GM12878 (cell line): ENCODE results near the gene SPEG. TPM values are rescaled to one million over a fixed set of nuclear protein-coding genes. Genes with fewer than 3 reads are reported as not detected.

Experiments used
- ATAC-seq: fragments of 200-7000 bp; cut with Tn5 transposase; 3 replicates; pipeline ENCODE4 v1.9.1; 2020; ENCODE audit warnings: mild to moderate bottlenecking, moderate library complexity
- BruUV-seq: library from RNA; stranded (reverse); fragments of 400-500 nt; replicated peaks from 2 replicates; lab custom pipeline; 2021; lab: Mats Ljungman, UMichigan
- CTCF ChIA-PET: fragments of 300-600 bp; sonication (Branson Sonifier 250); formaldehyde crosslinking; extraction: SDS; loops from one replicate; lab custom pipeline; 2021; ENCODE audit warnings: inconsistent platforms; lab: Yijun Ruan, JAX
- POLR2A ChIA-PET: fragments of 350-600 bp; formaldehyde crosslinking; extraction: SDS; loops from one replicate; lab custom pipeline; 2021; ENCODE audit warnings: inconsistent platforms; lab: Charles Lee
- RAD21 ChIA-PET: fragments of 300-600 bp; sonication (Branson Sonifier 250); formaldehyde crosslinking; loops from one replicate; lab custom pipeline; 2023; ENCODE audit warnings: antibody characterized with exemption; ENCODE audit not compliant: unreplicated experiment; lab: Charles Lee
- SMC1A ChIA-PET: fragments of 300-600 bp; sonication (Branson Sonifier 250); formaldehyde crosslinking; loops from one replicate; lab custom pipeline; 2023; ENCODE audit not compliant: unreplicated experiment, uncharacterized antibody; lab: Charles Lee
- DNase-seq: peaks from one replicate; pipeline ENCODE4 v3.0.0-alpha.2; 2011; ENCODE audit warnings: low read depth, low spot score
- FAIRE-seq: peaks from 3 replicates; lab custom pipeline; 2011; peaks lifted over from hg19 to GRCh38; lab: Jason Lieb, UNC
- H2AFZ ChIP-seq: 2 replicates; pipeline ENCODE4 v1.6.0; 2011; ENCODE audit warnings: low read depth, low read length, control low read depth; ENCODE audit not compliant: control insufficient read depth
- H3K27ac ChIP-seq: 2 replicates; pipeline ENCODE4 v1.5.1; 2011; ENCODE audit warnings: control low read depth; ENCODE audit not compliant: control insufficient read depth, insufficient read depth
- H3K27me3 ChIP-seq, 2 experiments: replicated peaks in 1 of 2; 2 replicates each; pipeline versions ENCODE4 v1.6.0 to v1.6.1; 2011; ENCODE audit warnings: low read length in 1 of 2; ENCODE audit not compliant: control insufficient read depth in 2 of 2, insufficient read depth in 2 of 2
- H3K36me3 ChIP-seq, 2 experiments: 2 replicates each; pipeline ENCODE4 v1.5.1; 2011; ENCODE audit warnings: low read length in 1 of 2; ENCODE audit not compliant: control insufficient read depth in 2 of 2, insufficient read depth in 2 of 2
- H3K4me1 ChIP-seq: 2 replicates; pipeline ENCODE4 v1.6.1; 2011; ENCODE audit warnings: mild to moderate bottlenecking, low read length, moderate library complexity, mixed read lengths; ENCODE audit not compliant: control insufficient read depth, insufficient read depth
- H3K4me2 ChIP-seq: 2 replicates; pipeline ENCODE4 v1.6.0; 2011; ENCODE audit warnings: control low read depth; ENCODE audit not compliant: control insufficient read depth, insufficient read depth
- H3K4me3 ChIP-seq: fragments of 200-600 bp; sonication (generic); 2 replicates; pipeline ENCODE4 v1.5.1; 2016
- H3K79me2 ChIP-seq: 2 replicates; pipeline ENCODE4 v1.6.0; 2011; ENCODE audit warnings: low read length; ENCODE audit not compliant: control insufficient read depth, insufficient read depth
- H3K9ac ChIP-seq: 2 replicates; pipeline ENCODE4 v1.8.0; 2011; ENCODE audit warnings: low read length, control low read depth, mixed read lengths; ENCODE audit not compliant: control insufficient read depth, insufficient read depth
- H3K9me3 ChIP-seq: replicated peaks from 3 replicates; pipeline ENCODE4 v1.5.1; 2011; ENCODE audit warnings: mild to moderate bottlenecking, low read length; ENCODE audit not compliant: control insufficient read depth, insufficient read depth
- H4K20me1 ChIP-seq: 2 replicates; pipeline ENCODE4 v1.6.0; 2011; ENCODE audit not compliant: control insufficient read depth, insufficient read depth
- BACH1 ChIP-seq: fragments of 450-650 bp; IDR thresholded peaks from 2 replicates; pipeline ENCODE4 v1.6.1; 2017; ENCODE audit warnings: mild to moderate bottlenecking, borderline replicate concordance
- BCL3 ChIP-seq: IDR thresholded peaks from 2 replicates; pipeline ENCODE4 v1.6.1; 2011; ENCODE audit warnings: borderline replicate concordance, low read depth, mild to moderate bottlenecking, moderate library complexity, low read length; ENCODE audit not compliant: insufficient read depth, poor library complexity, severe bottlenecking
- CBFB ChIP-seq: IDR thresholded peaks from 2 replicates; pipeline ENCODE4 v1.6.1; 2016; ENCODE audit warnings: antibody characterized with exemption, low read depth
- CREM ChIP-seq: IDR thresholded peaks from 2 replicates; pipeline ENCODE4 v1.6.1; 2014; ENCODE audit warnings: antibody characterized with exemption, low read depth
- MLLT1 ChIP-seq: fragments of 450-650 bp; IDR thresholded peaks from 2 replicates; pipeline ENCODE4 v1.6.1; 2016; ENCODE audit warnings: mild to moderate bottlenecking
- MTA2 ChIP-seq: fragments of 450-650 bp; IDR thresholded peaks from 2 replicates; pipeline ENCODE4 v1.6.1; 2016; ENCODE audit warnings: low read depth, mild to moderate bottlenecking, moderate library complexity
- MYC ChIP-seq: IDR thresholded peaks from 2 replicates; pipeline ENCODE4 v1.6.1; 2011; ENCODE audit warnings: mild to moderate bottlenecking, low read length, moderate library complexity, inconsistent platforms; ENCODE audit not compliant: insufficient read depth, insufficient replicate concordance, insufficient read length, severe bottlenecking
- NBN ChIP-seq: fragments of 450-650 bp; IDR thresholded peaks from 2 replicates; pipeline ENCODE4 v1.6.1; 2016
- NFYB ChIP-seq: IDR thresholded peaks from 2 replicates; pipeline ENCODE4 v1.6.1; 2011; ENCODE audit warnings: low read depth, mild to moderate bottlenecking, low read length, improper control_type of control experiment, moderate library complexity; ENCODE audit not compliant: insufficient read depth
- NR2C1 ChIP-seq: fragments of 450-650 bp; IDR thresholded peaks from 2 replicates; pipeline ENCODE4 v1.6.1; 2017; ENCODE audit warnings: antibody characterized with exemption, mild to moderate bottlenecking, moderate library complexity
- NR2C2 ChIP-seq: IDR thresholded peaks from 2 replicates; pipeline ENCODE4 v1.6.1; 2011; ENCODE audit warnings: borderline replicate concordance, low read depth; ENCODE audit not compliant: control insufficient read depth, insufficient read length
- RAD51 ChIP-seq: fragments of 450-650 bp; IDR thresholded peaks from 2 replicates; pipeline ENCODE4 v1.6.1; 2016; ENCODE audit warnings: moderate library complexity, mild to moderate bottlenecking, inconsistent platforms
- RB1 ChIP-seq: fragments of 450-650 bp; formaldehyde crosslinking; IDR thresholded peaks from 2 replicates; pipeline ENCODE4 v1.6.1; 2017; ENCODE audit warnings: mild to moderate bottlenecking, borderline replicate concordance
- SIN3A ChIP-seq: IDR thresholded peaks from 2 replicates; pipeline ENCODE4 v1.6.1; 2012; ENCODE audit warnings: low read depth, low read length, improper control_type of control experiment
- SMAD5 ChIP-seq: IDR thresholded peaks from 2 replicates; pipeline ENCODE4 v1.6.1; 2016; ENCODE audit warnings: antibody characterized with exemption, low read depth
- STAT1 ChIP-seq: fragments of 450-650 bp; conservative IDR thresholded peaks from 2 replicates; pipeline ENCODE4 v1.6.1; 2014; ENCODE audit warnings: antibody characterized with exemption, mild to moderate bottlenecking
- WGBS: methylation state at CpG from one replicate; pipeline ENCODE4 v1.1.6; 2016; ENCODE audit warnings: low lambda C conversion rate; ENCODE audit not compliant: insufficient replicate concordance, insufficient coverage; ENCODE audit errors: missing lambda C conversion rate; 5-methylcytosine and 5-hydroxymethylcytosine counted together
- in situ Hi-C: fragments of 300-500 bp; cut with MboI; formaldehyde crosslinking; loops from 9 replicates; pipeline ENCODE4 v1.14.3; 2018; ENCODE audit warnings: mixed read lengths
- intact Hi-C: fragments of 100-400 bp; cut with micrococcal nuclease; formaldehyde crosslinking; loops from one replicate; pipeline ENCODE4 v1.14.2; 2022; ENCODE audit not compliant: unreplicated experiment
- polyA plus RNA-seq, 11 experiments: library from polyadenylated mRNA; depleted of rRNA in 4 of 11; unstranded in 6 of 11; stranded (reverse) in 5 of 11; fragments of >200 nt; fragmentation: Nextera tagmentation in 4 of 11; fragmentation: Illumina TruSeq in 1 of 11; extraction: Ambion mirVana in 4 of 11; extraction: Trizol in 1 of 11; gene quantifications; 1 replicate in 1 of 11; 2 replicates in 10 of 11; pipeline versions ENCODE4 v1.2.1 to v1.2.3, GENCODE V29; 2011 to 2016; ENCODE audit warnings: inconsistent platforms in 2 of 11, missing spikeins in 2 of 11, low read depth in 1 of 11
- total RNA-seq, 4 experiments: library from RNA; depleted of rRNA in 3 of 4; stranded (reverse); fragments of >200 nt in 3 of 4; fragmentation: Illumina TruSeq in 1 of 4; extraction: Trizol in 1 of 4; gene quantifications; 2 replicates each; pipeline versions ENCODE4 v1.2.1 to v1.2.3, GENCODE V29; 2013 to 2021
- TF ChIP-seq, protein P1 (sequence below): fragments of 450-650 bp; IDR thresholded peaks from 2 replicates; pipeline ENCODE4 v1.6.1; 2014; ENCODE audit warnings: mild to moderate bottlenecking

SPEG gene
- total and polyA plus RNA-seq, 10 of the 15 experiments (the other 5 are each of a cell fraction or from before 2014, with no cell fraction given), result 0.03 to 0.28 TPM; not detected in 8

- TF ChIP-seq BCL3, result no peak
- TF ChIP-seq, all 136 proteins: peak for 3
Measured at GRCh38 chr2:219542931-219543595, 108.4 kb downstream of the SPEG start (continued).

DNA sequence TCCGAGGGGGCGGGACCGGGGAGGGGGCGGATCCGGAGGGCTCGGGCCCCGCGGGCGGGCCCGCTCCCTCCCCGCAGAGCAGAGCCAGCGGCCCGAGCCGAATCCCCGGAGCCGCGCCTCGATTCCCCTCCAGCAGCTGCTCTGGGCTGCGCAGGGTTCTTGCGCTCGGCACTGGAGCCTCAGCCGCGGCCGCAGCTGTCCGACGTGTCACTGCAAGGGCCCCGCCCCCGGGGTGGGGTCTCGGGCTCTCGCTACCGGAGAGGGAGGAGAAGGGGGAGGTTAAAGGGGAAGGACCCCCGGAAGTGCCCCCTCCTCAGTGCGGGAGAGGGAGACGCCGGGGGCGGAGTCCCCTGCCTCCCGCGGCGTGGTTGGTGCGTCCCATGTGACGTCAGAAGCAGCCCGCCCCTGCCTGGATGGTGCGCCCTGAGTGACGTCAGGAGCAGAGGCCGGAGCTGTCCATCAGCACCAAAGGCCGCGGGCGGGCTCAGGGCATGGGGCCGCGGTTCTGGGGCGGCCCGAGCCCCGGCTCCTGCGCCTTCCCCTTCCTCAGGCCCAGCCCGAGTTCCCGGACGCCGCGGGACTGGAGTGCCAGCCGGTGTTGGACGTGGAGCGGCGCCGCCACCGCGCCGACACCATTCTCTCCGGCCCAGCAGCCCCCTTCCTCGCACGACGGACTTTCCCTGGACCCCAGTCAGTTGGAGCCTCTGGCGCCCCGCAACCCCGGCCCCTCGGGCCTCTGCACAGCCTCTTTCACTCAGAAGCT lies 109.1 kb downstream of the SPEG start, which contains the start of the genes CHPF and TMEM198:
Gene CHPF (minus strand): TSS at position 214 of the 763 bp plus-strand sequence. CDS start 271 bp downstream, outside the sequence.
Gene TMEM198 (plus strand): TSS at position 433 of the 763 bp plus-strand sequence. CDS start 700 bp downstream, outside the sequence.
- RAD21 ChIA-PET, result interaction anchor here (0.6 to 3.6 kb wide), 6 partner anchors 45 to 146 kb away, joined by 3 to 20 read pairs (median 4); partner anchors contain the start of genes GMPPA and STK11IP
- TF ChIP-seq, protein P1, sequence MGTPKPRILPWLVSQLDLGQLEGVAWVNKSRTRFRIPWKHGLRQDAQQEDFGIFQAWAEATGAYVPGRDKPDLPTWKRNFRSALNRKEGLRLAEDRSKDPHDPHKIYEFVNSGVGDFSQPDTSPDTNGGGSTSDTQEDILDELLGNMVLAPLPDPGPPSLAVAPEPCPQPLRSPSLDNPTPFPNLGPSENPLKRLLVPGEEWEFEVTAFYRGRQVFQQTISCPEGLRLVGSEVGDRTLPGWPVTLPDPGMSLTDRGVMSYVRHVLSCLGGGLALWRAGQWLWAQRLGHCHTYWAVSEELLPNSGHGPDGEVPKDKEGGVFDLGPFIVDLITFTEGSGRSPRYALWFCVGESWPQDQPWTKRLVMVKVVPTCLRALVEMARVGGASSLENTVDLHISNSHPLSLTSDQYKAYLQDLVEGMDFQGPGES, result no peak
- TF ChIP-seq CBFB (no peak), MTA2 (no peak), NR2C1 (peak; percentile 59; the same call in 1 of the 2 replicates), NFYB (peak; percentile 33; the same call in 1 of the 2 replicates), SIN3A (peak; percentile 68; the same call in 1 of the 2 replicates), STAT1 (no peak), NR2C2 (no peak), RB1 (no peak), MYC (no peak), BACH1 (0 out of 2 replicates have a peak, but pooled peaks have one; percentile 6), MLLT1 (peak; percentile 83), RAD51 (no peak), CREM (peak; percentile 98), NBN (peak; percentile 87), SMAD5 (no peak)

More for the DNA sequence above, 109.1 kb downstream of the SPEG start, which contains the start of the genes CHPF and TMEM198:
- peak; percentile 69 for DNase-seq
- Histone ChIP-seq H3K79me2 (no peaks in the 10 kb centered on the region), H4K20me1 (no peaks in the 10 kb centered on the region; the same call in 1 of the 2 replicates), H3K4me2 (peak within 1 kb of the TSS; percentile 81), H3K9ac (peak within 1 kb of the TSS; percentile 44; the same call in 1 of the 2 replicates), H3K4me1 (peaks cover 3% of the 10 kb centered on the region; the same call in 1 of the 2 replicates), H3K27ac (no peak within 1 kb of the TSS), H2AFZ (peak within 1 kb of the TSS; percentile 62), H3K9me3 (no peaks in the 10 kb centered on the region), H3K4me3 (peak within 1 kb of the TSS; percentile 69), H3K36me3 (no peaks in the 10 kb centered on the region; a peak in 1 of 4 replicates), H3K27me3 (peaks cover 0 to 7% of the 10 kb centered on the region in 2 experiments; a peak in 2 of 4 replicates)
- CTCF ChIA-PET, result interaction anchor here (0.7 to 4.5 kb wide), 9 partner anchors 9 to 146 kb away, joined by 3 to 68 read pairs (median 4); partner anchors contain the start of gene GMPPA
- BruUV-seq, result no TSS peak
- intact Hi-C loops (no loop called here), in situ Hi-C loops (loop anchor here (5.0 kb wide), 1 partner anchor 144 kb away; no protein-coding TSS in a partner anchor)
- POLR2A ChIA-PET, result interaction anchor here (0.6 to 1.3 kb wide), 3 partner anchors 45 to 146 kb away, joined by 3 to 5 read pairs (median 3); partner anchors contain the start of genes GMPPA and STK11IP
- SMC1A ChIA-PET, result interaction anchor here (0.9 to 1.3 kb wide), 4 partner anchors 14 to 145 kb away, joined by 3 read pairs; no protein-coding TSS in a partner anchor
- ATAC-seq, result peak; percentile 85
- WGBS, result 1% methylated on average over 37 of the region's 75 CpGs
- FAIRE-seq, result peak; percentile 72
